ENCODE measurements around the gene AP1AR.
"Not testable (repeated sequence)": the region's sequence is repeated elsewhere in the genome, so short reads cannot be mapped to it uniquely, and the experiment has no call there.

The AP1AR gene, protein sequence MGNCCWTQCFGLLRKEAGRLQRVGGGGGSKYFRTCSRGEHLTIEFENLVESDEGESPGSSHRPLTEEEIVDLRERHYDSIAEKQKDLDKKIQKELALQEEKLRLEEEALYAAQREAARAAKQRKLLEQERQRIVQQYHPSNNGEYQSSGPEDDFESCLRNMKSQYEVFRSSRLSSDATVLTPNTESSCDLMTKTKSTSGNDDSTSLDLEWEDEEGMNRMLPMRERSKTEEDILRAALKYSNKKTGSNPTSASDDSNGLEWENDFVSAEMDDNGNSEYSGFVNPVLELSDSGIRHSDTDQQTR

DNA sequence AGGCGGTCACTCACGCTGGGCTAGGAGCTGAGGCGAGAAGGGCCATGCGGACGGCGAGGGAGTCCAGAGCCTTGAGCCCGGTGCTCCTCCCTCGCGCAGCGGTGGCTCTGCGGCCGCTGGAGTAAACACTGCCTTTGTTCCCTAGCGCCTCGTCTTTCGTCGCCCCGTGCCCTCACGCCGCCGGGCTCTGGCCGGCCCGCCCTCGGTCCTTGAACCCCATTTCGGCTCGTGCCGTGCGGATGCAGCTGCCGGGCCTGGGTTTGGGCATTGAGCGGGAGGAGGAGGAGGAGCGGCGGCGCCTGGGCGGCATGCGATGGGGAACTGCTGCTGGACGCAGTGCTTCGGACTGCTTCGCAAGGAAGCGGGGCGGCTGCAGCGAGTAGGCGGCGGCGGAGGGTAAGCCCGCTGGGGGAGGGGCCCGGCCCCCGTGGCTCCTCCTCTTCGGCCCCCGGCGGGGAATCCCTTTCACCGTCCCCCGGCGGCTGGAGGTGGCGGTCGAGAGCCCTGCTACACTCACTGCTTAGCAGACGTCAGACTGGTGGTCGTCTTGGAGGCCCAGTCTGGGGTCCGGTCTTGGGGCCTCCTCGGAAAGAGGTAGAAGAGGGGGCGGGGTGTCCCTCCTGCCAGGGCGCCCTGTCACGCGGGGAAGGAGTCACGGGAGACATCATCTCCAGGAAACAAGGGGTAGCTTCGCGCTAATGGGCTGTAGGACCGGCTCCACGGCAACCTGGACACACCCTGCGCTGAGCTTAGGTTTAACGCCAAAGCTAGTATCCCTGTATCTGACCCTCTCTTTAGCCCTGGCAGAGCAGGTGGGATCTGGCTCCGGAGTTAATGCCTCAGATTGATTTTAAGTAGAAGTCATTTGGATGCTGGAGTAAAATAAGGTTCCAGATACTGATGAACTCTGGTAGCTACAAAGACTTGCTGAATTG lies at the start of gene AP1AR:
TSS of gene AP1AR (plus strand) at position 9 of the 935 bp plus-strand sequence. CDS start at position 314, 305 bp downstream.
- DNase-seq: peak; percentile 77

DNA sequence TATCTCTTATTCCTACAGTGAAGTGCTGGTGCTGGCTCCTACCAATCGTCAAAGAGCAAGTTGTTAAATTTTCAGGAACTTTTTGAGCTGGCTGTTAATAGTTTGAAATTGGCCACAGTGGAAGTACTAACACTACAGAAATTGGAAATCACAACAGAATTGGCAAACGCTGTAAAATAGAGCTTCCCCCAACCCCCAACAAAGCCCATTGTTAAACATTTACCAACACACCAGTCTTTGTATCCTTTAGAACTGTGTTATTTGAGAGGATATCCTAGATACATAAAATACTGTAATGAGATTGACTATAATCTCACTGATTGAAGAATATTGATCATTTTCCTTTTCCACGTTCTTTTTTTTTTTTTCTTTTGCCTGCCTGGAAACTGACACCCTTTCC lies 49.0 kb upstream of the AP1AR start:
- DNase-seq: peak; percentile 60

DNA sequence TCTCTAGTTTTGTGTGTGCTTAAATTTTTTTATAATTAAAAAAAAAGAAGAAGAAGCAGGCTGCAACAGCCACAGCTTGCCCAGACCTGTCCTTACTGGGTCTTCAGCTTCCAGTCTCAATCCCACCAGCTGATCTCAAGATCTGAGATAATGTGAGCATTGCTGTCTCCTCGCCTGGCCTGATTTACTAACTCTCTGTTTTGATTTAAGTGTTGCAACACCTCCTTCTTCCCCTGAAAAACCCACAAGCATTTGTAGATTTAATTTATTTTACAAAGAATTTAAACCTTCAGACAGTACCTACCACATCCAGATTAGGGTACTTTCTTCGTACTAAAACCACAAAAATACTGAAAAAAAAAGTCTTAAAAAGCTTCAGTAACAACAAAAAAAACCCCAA lies 48.3 kb upstream of the AP1AR start:
- DNase-seq: no peak

DNA sequence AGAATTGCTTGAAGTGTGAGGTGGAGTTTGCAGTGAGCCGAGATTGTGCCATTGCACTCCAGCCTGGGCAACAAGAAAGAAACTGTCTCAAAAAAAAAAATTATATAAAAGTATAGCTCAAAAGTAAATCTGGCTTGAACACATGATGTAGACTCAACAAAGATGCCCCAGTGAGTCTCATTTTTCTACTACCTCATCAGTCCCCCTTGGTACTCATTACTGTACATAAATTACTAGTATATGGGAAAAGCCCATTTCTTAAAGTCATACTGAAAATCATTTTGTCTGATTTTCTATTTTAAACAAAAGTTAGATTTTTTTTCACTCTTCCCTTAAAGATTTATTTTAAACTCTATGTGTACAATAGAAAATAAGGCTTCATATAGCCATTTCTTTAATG lies 47.1 kb upstream of the AP1AR start:
- DNase-seq: no peak

- DNase-seq: no peak
Measured at GRCh38 chr4:112185334-112185733, 46.3 kb upstream of the AP1AR start.

DNA sequence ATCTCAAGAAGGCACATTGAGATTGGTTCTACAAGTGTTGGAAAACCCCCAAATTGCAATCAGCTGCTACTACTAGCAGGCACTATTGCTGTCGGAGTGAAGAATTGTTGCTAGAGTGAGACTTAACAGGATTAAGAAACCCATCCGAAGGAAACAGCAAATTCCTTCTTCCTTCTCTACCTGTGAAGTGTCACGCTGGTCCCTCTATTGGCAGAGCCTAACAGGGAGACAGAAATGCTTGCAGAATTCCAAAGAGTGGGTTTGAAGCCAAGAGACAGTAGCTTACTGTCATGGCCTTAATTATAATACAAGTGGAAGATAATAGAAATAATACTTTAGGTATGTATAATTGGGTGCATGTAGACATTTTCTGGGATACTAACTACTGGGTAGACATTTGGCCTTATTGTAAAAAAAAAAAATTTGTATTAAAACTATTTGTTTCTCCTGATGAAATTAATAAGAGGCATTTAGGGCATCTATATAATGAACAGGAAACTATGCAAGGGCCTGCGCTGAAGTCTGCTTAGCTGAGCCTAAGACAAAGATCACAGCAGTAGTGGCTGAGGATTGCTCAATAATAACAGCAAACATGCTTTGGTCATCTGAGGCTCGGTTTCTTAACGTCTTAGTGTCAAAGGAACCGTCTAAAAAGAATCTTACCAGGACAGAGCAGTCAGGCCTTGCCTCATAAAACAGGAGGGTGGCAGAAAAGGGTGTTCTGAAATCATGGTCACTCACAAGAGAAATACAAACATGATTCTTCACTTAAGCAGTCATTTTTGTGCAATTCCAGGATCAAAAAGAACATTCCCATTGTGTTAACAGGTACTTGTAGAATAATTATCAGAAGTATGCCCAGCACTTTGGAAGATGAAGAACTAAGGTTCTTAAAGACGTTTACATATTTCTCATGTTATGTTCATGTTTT lies 45.6 kb upstream of the AP1AR start:
- DNase-seq: no peak

GRCh38 chr4:112189754-112190153 lies 41.8 kb upstream of the AP1AR start:
- no peak for DNase-seq

- DNase-seq: no peak
Measured at GRCh38 chr4:112190684-112191083, 40.9 kb upstream of the AP1AR start.

- DNase-seq: no peak
Measured at GRCh38 chr4:112196461-112196860, 35.1 kb upstream of the AP1AR start.

- no peak for DNase-seq
Measured at GRCh38 chr4:112199041-112199440, 32.5 kb upstream of the AP1AR start.

DNA sequence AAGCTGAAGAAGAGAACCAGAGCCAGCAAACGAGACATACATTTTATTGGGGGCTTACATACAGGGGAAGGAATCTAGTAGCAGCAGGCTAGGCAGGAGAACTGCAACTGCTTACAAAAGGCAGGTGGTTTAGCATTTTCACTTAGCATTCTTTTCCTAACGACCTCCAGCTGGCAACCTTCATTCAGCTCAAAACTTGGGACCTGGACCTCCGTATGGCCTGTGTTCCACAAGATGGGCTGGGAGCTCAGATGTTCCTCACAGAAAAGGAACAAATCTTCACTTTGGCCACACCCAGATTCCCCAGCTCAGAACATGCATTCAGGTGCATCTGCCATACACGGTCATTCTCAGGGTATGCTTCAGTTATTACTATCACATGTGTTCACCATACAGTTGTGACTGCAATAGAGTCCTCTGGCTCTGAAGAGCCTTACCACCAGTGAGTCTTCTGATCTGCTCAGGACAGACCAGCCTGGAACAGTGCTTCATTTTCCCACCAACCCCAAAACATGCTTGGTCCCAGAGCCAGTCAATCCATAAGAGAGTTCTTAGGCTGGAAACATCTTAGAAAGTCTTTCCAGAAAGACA lies 29.6 kb upstream of the AP1AR start:
- DNase-seq: no peak

DNA sequence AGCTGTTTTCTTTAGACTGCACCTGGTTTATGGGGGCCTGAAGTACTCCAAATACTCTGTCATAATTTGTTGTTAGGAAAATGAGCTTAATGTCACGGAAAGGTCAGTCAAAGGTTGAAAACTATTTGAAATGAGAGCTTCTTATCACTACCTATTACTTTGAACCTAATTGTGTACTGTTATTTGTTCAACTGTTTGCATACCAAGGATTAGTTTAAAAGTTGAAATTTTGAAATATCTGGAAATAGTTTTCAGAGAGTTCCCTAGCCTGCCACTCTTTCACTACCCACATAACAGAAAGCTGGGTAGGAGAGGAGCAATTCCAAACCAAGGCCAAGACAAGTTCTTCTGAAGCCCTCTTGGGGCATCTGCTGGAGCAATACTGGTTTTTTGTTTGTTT lies 28.0 kb upstream of the AP1AR start:
- no peak for DNase-seq

DNA sequence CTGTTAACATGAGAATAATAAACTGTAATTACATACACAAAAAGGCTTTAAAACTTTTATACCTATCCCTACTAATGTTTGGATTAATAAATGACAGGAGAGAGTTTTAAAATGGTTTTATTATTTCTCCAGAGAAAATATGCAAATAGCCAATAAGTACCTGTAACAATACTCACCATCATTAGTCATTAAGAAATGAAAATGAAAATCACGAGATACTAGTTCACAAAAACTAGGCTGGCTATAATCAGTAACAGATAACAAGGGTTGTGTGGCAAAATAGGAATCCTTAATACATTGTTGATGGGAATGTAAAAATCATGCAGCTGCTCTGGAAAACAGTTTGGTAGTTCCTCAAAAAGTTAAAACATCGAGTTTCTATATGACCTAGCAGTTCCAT lies 25.2 kb upstream of the AP1AR start:
- DNase-seq: no peak

DNA sequence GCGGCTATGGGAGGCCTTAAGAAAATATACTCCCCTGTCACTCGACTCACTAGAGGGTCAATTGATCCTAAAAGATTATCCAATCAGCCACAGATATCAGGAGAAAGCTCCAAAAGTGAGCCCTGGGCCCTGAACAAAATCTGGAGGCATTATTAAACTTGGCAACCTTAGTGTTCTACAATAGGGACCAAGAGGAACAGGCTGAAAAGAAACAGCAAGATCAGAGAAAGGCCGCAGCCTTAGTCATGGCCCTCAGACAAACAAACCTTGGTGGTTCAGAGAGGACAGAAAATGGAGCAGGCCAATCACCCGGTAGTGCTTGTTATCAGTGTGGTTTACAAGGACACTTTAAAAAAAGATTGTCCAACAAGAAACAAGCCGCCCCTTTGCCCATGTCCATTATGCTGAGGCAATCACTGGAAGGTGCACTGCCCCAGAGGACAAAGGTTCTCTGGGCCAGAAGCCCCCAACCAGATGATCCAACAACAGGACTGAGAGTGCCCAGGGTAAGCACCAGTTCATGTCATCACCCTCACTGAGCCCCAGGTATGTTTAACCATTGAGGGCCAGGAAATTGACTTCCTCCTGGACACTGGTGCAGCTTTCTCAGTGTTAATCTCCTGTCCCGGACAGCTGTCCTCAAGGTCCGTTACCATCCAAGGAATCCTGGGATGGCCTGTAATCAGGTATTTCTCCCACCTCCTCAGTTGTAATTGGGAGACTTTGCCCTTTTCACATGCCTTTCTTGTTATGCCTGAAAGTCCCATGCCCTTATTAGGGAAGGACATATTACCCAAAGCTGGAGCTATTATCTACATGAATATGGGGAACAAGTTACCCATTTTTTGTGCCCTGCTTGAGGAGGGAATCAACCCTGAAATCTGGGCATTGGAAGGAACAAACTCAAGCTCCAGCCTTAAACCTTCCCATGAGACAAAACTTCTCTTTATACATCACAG lies 23.2 kb upstream of the AP1AR start:
- not testable (repeated sequence) for DNase-seq

DNA sequence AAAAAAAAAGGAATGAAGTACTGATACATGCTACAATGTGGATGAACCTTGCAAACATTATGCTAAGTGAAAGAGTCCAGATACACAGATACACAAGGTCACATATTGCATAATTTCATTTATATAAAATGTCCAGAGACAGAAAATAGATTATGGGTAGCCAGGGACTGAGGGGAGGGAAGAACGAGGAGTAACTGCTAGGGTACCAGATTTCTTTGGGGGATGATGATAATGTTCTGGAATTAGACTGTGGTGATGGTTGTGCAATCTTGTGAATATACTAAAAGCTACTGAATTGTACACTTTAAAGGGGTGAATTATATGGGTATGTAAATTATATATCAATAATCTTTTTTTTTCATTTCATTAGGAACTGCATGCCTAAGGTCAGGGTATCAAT lies 20.8 kb upstream of the AP1AR start:
- no peak for DNase-seq

GRCh38 chr4:112213091-112213490 lies 18.5 kb upstream of the AP1AR start:
- DNase-seq: no peak

DNA sequence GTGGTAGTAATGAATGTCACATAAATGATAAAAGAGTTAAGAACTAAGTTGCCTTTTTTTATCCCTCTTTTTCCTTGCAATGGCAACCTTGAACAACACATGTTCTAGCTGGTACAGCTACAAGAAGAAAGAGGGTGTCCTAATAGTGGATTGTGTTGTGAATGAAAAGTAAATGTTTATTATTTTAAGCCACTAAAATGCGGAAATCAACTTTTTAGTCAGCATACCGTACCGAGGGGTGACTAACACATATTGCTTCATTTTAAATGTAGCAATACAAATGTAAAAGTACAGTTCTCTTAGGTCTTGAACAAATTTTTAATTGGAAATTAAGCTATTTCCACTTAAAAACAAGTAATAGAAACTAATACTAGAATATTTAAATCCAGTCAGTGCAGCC lies 17.7 kb upstream of the AP1AR start:
- DNase-seq: no peak

GRCh38 chr4:112214390-112215264 lies 17.0 kb upstream of the AP1AR start:
- DNase-seq: peak; percentile 2

GRCh38 chr4:112219826-112220366 lies 11.7 kb upstream of the AP1AR start:
- DNase-seq: no peak

Data from midbrain (tissue), 1 donor.